ENCODE data around the gene OSM. TPM values are rescaled to one million over a fixed set of nuclear protein-coding genes. Genes with fewer than 3 reads are reported as not detected.

OSM gene
- total RNA-seq, 1 experiment from 2014 or later = not detected

DNA sequence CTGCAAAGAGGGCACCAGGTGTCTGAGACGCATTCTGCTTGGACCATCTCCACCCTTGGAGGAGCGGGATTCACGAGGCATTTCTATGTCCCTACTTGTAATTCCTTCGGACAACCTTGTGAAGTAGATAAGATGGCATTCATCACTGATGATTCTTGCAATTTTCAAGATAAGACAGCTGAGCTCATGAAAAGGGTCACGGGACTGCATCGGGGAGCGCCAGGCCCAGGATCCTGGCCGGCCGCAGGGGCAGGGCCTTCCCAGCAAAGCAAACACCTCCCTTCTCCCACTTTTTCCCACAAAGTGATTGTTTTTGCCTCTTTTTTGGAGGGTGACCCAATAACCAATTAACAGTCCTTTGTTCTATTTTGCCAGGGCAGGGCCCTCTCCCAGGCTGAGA lies 28.5 kb downstream of the OSM start:
- DNase-seq (ENCODE audit: low read depth, low spot score) (no peak), ATAC-seq (no peak)
- peaks cover 6% of the 10 kb centered on the region; the same call in 1 of the 2 replicates for H3K79me2 ChIP-seq (ENCODE audit: insufficient read depth, low read length)
- no TSS peak for BruUV-seq (replicated peaks)
- H3K9me3 ChIP-seq (ENCODE audit: control insufficient read depth in 1 of 2, insufficient read depth in 1 of 2, low read depth in 1 of 2, low read length in 2 of 2) = no peaks in the 10 kb centered on the region
- peaks cover 0 to 17% of the 10 kb centered on the region in 2 experiments; a peak in 1 of 4 replicates for H3K36me3 ChIP-seq (ENCODE audit: control insufficient read depth in 1 of 2, insufficient read depth in 2 of 2, low read length in 2 of 2)
- POLR2A ChIA-PET = interaction anchor here (1.1 to 7.5 kb wide), 4 partner anchors 13 to 39 kb away, joined by 3 to 61 read pairs (median 13); no protein-coding TSS in a partner anchor
- peak overlapping the region; percentile 31; the same call in 1 of the 2 replicates for H3K4me2 ChIP-seq (ENCODE audit: low read length)
- peaks cover 48 to 100% of the 10 kb centered on the region in 2 experiments for H3K4me1 ChIP-seq (ENCODE audit: control insufficient read depth in 1 of 2, insufficient read depth in 2 of 2, low read length in 2 of 2)
- peak overlapping the region; percentile 42 for H3K9ac ChIP-seq (ENCODE audit: low read length)
- no peaks in the 10 kb centered on the region for H3K9me2 ChIP-seq (ENCODE audit: insufficient read depth)
- H4K20me1 ChIP-seq (ENCODE audit: insufficient read depth) = no peaks in the 10 kb centered on the region
- intact Hi-C loops (cut with micrococcal nuclease) = loop anchor here (5.0 kb wide), 1 partner anchor 131 kb away; no protein-coding TSS in a partner anchor
- no peaks in the 10 kb centered on the region for H3K27me3 ChIP-seq (ENCODE audit: insufficient read depth, low read length)
- no peak overlapping the region for H2AFZ ChIP-seq (ENCODE audit: low read depth, low read length, poor library complexity, severe bottlenecking)
- CTCF ChIA-PET = interaction anchor here (0.8 to 2.5 kb wide), 4 partner anchors 12 to 25 kb away, joined by 3 to 10 read pairs (median 3); no protein-coding TSS in a partner anchor
- peak overlapping the region; percentile 85 for H3K27ac ChIP-seq (ENCODE audit: low read depth, low read length)
- TF ChIP-seq, protein P1, sequence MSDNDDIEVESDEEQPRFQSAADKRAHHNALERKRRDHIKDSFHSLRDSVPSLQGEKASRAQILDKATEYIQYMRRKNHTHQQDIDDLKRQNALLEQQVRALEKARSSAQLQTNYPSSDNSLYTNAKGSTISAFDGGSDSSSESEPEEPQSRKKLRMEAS (IDR thresholded peaks at IDR 0.05) = no peak
- H3K4me3 ChIP-seq (replicated peaks in 1 of 2; ENCODE audit: low read depth in 1 of 2, low read length in 2 of 2) = no peak overlapping the region
- RAD21 ChIA-PET (ENCODE audit: low non-redundant PET in 1 of 2, low total read pairs in 2 of 2, uncharacterized antibody in 2 of 2, unreplicated experiment in 2 of 2) = interaction anchor here (0.7 to 1.8 kb wide), 3 partner anchors 15 to 130 kb away, joined by 3 read pairs; no protein-coding TSS in a partner anchor

DNA sequence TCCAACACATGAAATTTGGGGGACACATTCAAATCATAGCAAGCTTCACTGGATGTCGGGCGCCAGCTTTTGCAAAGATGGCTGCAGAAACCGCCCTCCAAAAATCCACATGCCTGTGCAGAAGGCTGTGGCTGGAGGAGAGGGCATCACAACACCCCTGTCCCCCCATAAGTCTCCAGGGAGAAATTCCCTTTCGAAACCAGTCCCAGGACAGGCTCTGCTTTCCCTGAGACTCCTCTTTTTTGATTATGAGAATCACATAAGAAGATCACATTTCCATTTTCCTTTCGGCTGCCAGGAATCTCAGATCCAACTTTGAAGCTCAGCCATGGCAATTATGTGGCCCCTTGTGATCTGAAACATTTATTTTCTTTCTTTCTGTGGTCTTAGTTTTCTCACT lies 29.8 kb downstream of the OSM start:
- POLR2A ChIA-PET = interaction anchor here (1.1 to 7.5 kb wide), 4 partner anchors 13 to 38 kb away, joined by 3 to 61 read pairs (median 13); no protein-coding TSS in a partner anchor
- RAD21 ChIA-PET (ENCODE audit: low non-redundant PET in 1 of 2, low total read pairs in 2 of 2, uncharacterized antibody in 2 of 2, unreplicated experiment in 2 of 2) = no interaction called here
- no peak overlapping the region for H3K4me3 ChIP-seq (replicated peaks in 1 of 2; ENCODE audit: low read depth in 1 of 2, low read length in 2 of 2)
- no peaks in the 10 kb centered on the region for H3K9me2 ChIP-seq (ENCODE audit: insufficient read depth)
- DNase-seq (ENCODE audit: low read depth, low spot score) (no peak), ATAC-seq (no peak)
- peaks cover 48 to 91% of the 10 kb centered on the region in 2 experiments for H3K4me1 ChIP-seq (ENCODE audit: control insufficient read depth in 1 of 2, insufficient read depth in 2 of 2, low read length in 2 of 2)
- intact Hi-C loops (cut with micrococcal nuclease) = loop anchor here (5.0 kb wide), 1 partner anchor 130 kb away; no protein-coding TSS in a partner anchor
- peak overlapping the region; percentile 65 for H3K4me2 ChIP-seq (ENCODE audit: low read length)
- H3K9me3 ChIP-seq (ENCODE audit: control insufficient read depth in 1 of 2, insufficient read depth in 1 of 2, low read depth in 1 of 2, low read length in 2 of 2) = no peaks in the 10 kb centered on the region
- H4K20me1 ChIP-seq (ENCODE audit: insufficient read depth) = no peaks in the 10 kb centered on the region
- BruUV-seq (replicated peaks) = no TSS peak
- CTCF ChIA-PET = interaction anchor here (2.5 kb wide), 1 partner anchor 19 kb away, joined by 10 read pairs; no protein-coding TSS in a partner anchor
- H2AFZ ChIP-seq (ENCODE audit: low read depth, low read length, poor library complexity, severe bottlenecking) = no peak overlapping the region
- H3K79me2 ChIP-seq (ENCODE audit: insufficient read depth, low read length) = no peaks in the 10 kb centered on the region
- H3K27me3 ChIP-seq (ENCODE audit: insufficient read depth, low read length) = no peaks in the 10 kb centered on the region
- 0 out of 2 replicates have a peak overlapping the region, but pooled peaks have one; percentile 53 for H3K27ac ChIP-seq (ENCODE audit: low read depth, low read length)
- peak overlapping the region; percentile 54; the same call in 1 of the 2 replicates for H3K9ac ChIP-seq (ENCODE audit: low read length)
- no peak for TF ChIP-seq SIN3A (IDR thresholded peaks at IDR 0.05; ENCODE audit: low read depth)
- TF ChIP-seq, protein P1 (IDR thresholded peaks at IDR 0.05) = no peak
- TF ChIP-seq, protein P2, sequence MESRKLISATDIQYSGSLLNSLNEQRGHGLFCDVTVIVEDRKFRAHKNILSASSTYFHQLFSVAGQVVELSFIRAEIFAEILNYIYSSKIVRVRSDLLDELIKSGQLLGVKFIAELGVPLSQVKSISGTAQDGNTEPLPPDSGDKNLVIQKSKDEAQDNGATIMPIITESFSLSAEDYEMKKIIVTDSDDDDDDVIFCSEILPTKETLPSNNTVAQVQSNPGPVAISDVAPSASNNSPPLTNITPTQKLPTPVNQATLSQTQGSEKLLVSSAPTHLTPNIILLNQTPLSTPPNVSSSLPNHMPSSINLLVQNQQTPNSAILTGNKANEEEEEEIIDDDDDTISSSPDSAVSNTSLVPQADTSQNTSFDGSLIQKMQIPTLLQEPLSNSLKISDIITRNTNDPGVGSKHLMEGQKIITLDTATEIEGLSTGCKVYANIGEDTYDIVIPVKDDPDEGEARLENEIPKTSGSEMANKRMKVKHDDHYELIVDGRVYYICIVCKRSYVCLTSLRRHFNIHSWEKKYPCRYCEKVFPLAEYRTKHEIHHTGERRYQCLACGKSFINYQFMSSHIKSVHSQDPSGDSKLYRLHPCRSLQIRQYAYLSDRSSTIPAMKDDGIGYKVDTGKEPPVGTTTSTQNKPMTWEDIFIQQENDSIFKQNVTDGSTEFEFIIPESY (IDR thresholded peaks at IDR 0.05; ENCODE audit: extremely low read depth, insufficient replicate concordance, low read length) = no peak
- TF ChIP-seq, protein P3, sequence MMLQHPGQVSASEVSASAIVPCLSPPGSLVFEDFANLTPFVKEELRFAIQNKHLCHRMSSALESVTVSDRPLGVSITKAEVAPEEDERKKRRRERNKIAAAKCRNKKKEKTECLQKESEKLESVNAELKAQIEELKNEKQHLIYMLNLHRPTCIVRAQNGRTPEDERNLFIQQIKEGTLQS (IDR thresholded peaks at IDR 0.05) = no peak
- TF ChIP-seq, protein P4, sequence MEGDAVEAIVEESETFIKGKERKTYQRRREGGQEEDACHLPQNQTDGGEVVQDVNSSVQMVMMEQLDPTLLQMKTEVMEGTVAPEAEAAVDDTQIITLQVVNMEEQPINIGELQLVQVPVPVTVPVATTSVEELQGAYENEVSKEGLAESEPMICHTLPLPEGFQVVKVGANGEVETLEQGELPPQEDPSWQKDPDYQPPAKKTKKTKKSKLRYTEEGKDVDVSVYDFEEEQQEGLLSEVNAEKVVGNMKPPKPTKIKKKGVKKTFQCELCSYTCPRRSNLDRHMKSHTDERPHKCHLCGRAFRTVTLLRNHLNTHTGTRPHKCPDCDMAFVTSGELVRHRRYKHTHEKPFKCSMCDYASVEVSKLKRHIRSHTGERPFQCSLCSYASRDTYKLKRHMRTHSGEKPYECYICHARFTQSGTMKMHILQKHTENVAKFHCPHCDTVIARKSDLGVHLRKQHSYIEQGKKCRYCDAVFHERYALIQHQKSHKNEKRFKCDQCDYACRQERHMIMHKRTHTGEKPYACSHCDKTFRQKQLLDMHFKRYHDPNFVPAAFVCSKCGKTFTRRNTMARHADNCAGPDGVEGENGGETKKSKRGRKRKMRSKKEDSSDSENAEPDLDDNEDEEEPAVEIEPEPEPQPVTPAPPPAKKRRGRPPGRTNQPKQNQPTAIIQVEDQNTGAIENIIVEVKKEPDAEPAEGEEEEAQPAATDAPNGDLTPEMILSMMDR (IDR thresholded peaks at IDR 0.05 in 2 of 3, conservative IDR thresholded peaks at IDR 0.05 in 1 of 3; ENCODE audit: borderline replicate concordance in 1 of 3, insufficient read depth in 1 of 3, low read depth in 2 of 3, low read length in 2 of 3) = no peak
- H3K36me3 ChIP-seq (ENCODE audit: control insufficient read depth in 1 of 2, insufficient read depth in 2 of 2, low read length in 2 of 2) = peaks cover 0 to 10% of the 10 kb centered on the region in 2 experiments; a peak in 1 of 4 replicates

Measured in HCT116 (cell line).